K562 (cell line): ENCODE measurements around the gene KRTAP5-1.

ENCODE experiments used
- EZH2 ChIP-seq: IDR thresholded peaks from 2 replicates; pipeline ENCODE4 v1.6.1; 2012; ENCODE audit warnings: low read depth, mild to moderate bottlenecking, inconsistent platforms, low read length, borderline replicate concordance
- NFE2L1 ChIP-seq: fragments of 450-650 bp; IDR thresholded peaks from 2 replicates; pipeline ENCODE4 v1.6.1; 2016; ENCODE audit warnings: missing genetic modification characterization, low read depth, mild to moderate bottlenecking, missing compliant biosample characterization, moderate library complexity, borderline replicate concordance

DNA sequence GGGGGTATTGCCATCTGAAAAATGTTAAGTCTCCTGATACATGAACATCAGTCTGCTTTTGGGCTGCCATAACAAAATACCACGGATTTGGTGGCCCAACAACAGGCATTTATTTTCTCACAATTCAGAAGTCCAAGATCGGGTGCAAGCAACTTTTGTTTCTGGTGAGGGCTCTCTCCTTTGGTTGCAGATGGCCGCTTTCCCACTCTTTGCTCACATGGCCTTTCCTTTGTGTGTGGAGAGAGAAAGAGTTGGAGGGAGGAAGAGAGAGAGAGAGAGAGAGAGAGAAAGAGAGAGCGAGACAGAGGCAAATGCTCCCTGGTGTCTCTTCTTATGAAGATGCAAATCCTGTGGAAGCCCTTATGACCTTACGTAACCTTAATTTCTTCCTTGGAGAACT is 15.5 kb upstream of the KRTAP5-1 start:
- TF ChIP-seq EZH2 (no peak), NFE2L1 (tag) (no peak)
